ENCODE measurements around the gene AHDC1.

The AHDC1 gene

GRCh38 chr1:27527223-27527889 is 76.6 kb downstream of the AHDC1 start:
- peak; percentile 94 for DNase-seq

- DNase-seq, result no peak
Observed at GRCh38 chr1:27526569-27527222, 77.2 kb downstream of the AHDC1 start.

GRCh38 chr1:27525296-27526272 is 78.4 kb downstream of the AHDC1 start:
- DNase-seq, result peak; percentile 85

- no peak for DNase-seq
Observed at GRCh38 chr1:27523337-27524020, 80.5 kb downstream of the AHDC1 start.

GRCh38 chr1:27522432-27523336 is 81.3 kb downstream of the AHDC1 start:
- peak; percentile 62 for DNase-seq

- DNase-seq, result no peak
Observed at GRCh38 chr1:27521861-27522431, 82.0 kb downstream of the AHDC1 start.

- DNase-seq, result no peak
Observed at GRCh38 chr1:27521336-27521831, 82.6 kb downstream of the AHDC1 start.

- no peak for DNase-seq
Observed at GRCh38 chr1:27520651-27521050, 83.3 kb downstream of the AHDC1 start.

- peak; percentile 62 for DNase-seq
Observed at GRCh38 chr1:27519331-27520258, 84.3 kb downstream of the AHDC1 start.

GRCh38 chr1:27518808-27519207 is 85.1 kb downstream of the AHDC1 start:
- DNase-seq, result no peak

- DNase-seq, result peak; percentile 33
Observed at GRCh38 chr1:27517907-27518718, 85.8 kb downstream of the AHDC1 start.

GRCh38 chr1:27517301-27517700 is 86.6 kb downstream of the AHDC1 start:
- DNase-seq, result no peak

GRCh38 chr1:27515626-27516025 is 88.3 kb downstream of the AHDC1 start:
- no peak for DNase-seq

- no peak for DNase-seq
Observed at GRCh38 chr1:27513958-27514357, 90.0 kb downstream of the AHDC1 start.

GRCh38 chr1:27513528-27513927 is 90.4 kb downstream of the AHDC1 start:
- no peak for DNase-seq

GRCh38 chr1:27509127-27510080 is 94.5 kb downstream of the AHDC1 start:
- DNase-seq, result no peak

GRCh38 chr1:27507960-27508665 is 95.8 kb downstream of the AHDC1 start:
- no peak for DNase-seq

Measured in NCI-H510A treated with DMSO at 0.1 percent for 48 hours (cell line).